ENCODE results near the gene ENTPD1.

DNA sequence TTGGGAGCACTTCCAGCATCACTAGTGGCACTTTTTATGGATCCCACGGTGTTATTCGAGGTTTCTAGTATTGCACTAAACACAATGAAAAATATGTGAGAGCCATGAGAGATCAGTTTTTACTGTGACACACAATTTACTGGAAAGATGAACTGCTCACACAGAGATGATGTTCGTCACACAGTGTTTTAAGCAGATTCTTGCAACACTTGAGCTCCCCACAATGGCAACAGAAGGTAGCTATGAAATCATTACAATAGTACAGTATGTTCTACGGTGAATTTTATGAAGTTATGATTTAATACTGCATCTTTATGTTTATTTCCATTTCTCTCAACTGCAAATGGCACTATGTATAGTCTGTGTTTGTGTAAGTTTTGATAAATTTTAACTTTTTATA, 27.4 kb upstream of the ENTPD1 start:
- TF ChIP-seq, protein P1, sequence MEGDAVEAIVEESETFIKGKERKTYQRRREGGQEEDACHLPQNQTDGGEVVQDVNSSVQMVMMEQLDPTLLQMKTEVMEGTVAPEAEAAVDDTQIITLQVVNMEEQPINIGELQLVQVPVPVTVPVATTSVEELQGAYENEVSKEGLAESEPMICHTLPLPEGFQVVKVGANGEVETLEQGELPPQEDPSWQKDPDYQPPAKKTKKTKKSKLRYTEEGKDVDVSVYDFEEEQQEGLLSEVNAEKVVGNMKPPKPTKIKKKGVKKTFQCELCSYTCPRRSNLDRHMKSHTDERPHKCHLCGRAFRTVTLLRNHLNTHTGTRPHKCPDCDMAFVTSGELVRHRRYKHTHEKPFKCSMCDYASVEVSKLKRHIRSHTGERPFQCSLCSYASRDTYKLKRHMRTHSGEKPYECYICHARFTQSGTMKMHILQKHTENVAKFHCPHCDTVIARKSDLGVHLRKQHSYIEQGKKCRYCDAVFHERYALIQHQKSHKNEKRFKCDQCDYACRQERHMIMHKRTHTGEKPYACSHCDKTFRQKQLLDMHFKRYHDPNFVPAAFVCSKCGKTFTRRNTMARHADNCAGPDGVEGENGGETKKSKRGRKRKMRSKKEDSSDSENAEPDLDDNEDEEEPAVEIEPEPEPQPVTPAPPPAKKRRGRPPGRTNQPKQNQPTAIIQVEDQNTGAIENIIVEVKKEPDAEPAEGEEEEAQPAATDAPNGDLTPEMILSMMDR (IDR thresholded peaks at IDR 0.05): no peak
- no peak for TF ChIP-seq POLR2A (IDR thresholded peaks at IDR 0.05)

Data from adrenal gland (tissue), 5 donors.